HepG2 (cell line): ENCODE results near the gene SMIM22. TPM values are rescaled to one million over a fixed set of nuclear protein-coding genes. Genes with fewer than 3 reads are reported as not detected.

Experiments
- CEBPB ChIP-seq: IDR thresholded peaks from 2 replicates; pipeline ENCODE4 v1.6.1; 2011; ENCODE audit warnings: low read depth, low read length, improper control_type of control experiment, borderline replicate concordance
- HNF1B ChIP-seq: sonication (generic); formaldehyde crosslinking; IDR thresholded peaks from 2 replicates; pipeline ENCODE4 v1.5.1; 2020; ENCODE audit warnings: mild to moderate bottlenecking, moderate library complexity, missing genetic modification reagents
- MAF1 ChIP-seq: sonication (generic); formaldehyde crosslinking; IDR thresholded peaks from 2 replicates; pipeline ENCODE4 v1.5.0; 2020; ENCODE audit warnings: missing genetic modification reagents, borderline replicate concordance
- POGZ ChIP-seq: sonication (generic); formaldehyde crosslinking; IDR thresholded peaks from 2 replicates; pipeline ENCODE4 v1.4.0; 2020; ENCODE audit warnings: mild to moderate bottlenecking, missing genetic modification reagents
- PPARG ChIP-seq: conservative IDR thresholded peaks from 2 replicates; pipeline ENCODE4 v1.6.1; 2016; ENCODE audit warnings: missing biosample characterization, missing genetic modification reagents
- RXRA ChIP-seq: sonication (generic); formaldehyde crosslinking; IDR thresholded peaks from 2 replicates; pipeline ENCODE4 v1.5.1; 2020; ENCODE audit warnings: missing genetic modification reagents
- SMC3 ChIP-seq: IDR thresholded peaks from 2 replicates; pipeline ENCODE4 v1.6.1; 2011; ENCODE audit warnings: low read length, improper control_type of control experiment
- ZFP41 ChIP-seq: sonication (generic); formaldehyde crosslinking; IDR thresholded peaks from 2 replicates; pipeline ENCODE4 v1.4.0; 2020; ENCODE audit warnings: mild to moderate bottlenecking, missing genetic modification reagents, borderline replicate concordance
- ZNF101 ChIP-seq: sonication (generic); formaldehyde crosslinking; IDR thresholded peaks from 2 replicates; pipeline ENCODE4 v1.4.0; 2020; ENCODE audit warnings: mild to moderate bottlenecking, low read depth, missing genetic modification reagents, borderline replicate concordance
- ZNF629 ChIP-seq: sonication (generic); formaldehyde crosslinking; conservative IDR thresholded peaks from 2 replicates; pipeline ENCODE4 v1.5.0; 2020; ENCODE audit warnings: missing genetic modification reagents
- polyA plus RNA-seq, 8 experiments: library from polyadenylated mRNA; depleted of rRNA in 3 of 8; stranded (reverse) in 7 of 8; unstranded in 1 of 8; fragments of >200 nt; fragmentation: Illumina TruSeq in 4 of 8; extraction: Trizol in 4 of 8; gene quantifications; 2 replicates each; pipeline versions ENCODE4 v1.2.1 to v1.2.3, GENCODE V29; 2011 to 2016; ENCODE audit warnings: low read depth in 4 of 8, missing spikeins in 1 of 8, mixed read lengths in 1 of 8; ENCODE audit not compliant: insufficient read depth in 1 of 8
- total RNA-seq, 5 experiments: library from RNA; depleted of rRNA; stranded (reverse); fragments of >200 nt; fragmentation: Illumina TruSeq; extraction: Trizol; gene quantifications; 2 replicates each; pipeline ENCODE4 v1.2.3, GENCODE V29; 2016; ENCODE audit warnings: low read depth in 1 of 5
- TF ChIP-seq, protein P1 (sequence below): sonication (generic); formaldehyde crosslinking; IDR thresholded peaks from 2 replicates; pipeline ENCODE4 v1.4.0; 2020; ENCODE audit warnings: missing genetic modification reagents
- TF ChIP-seq, protein P2 (sequence below): sonication (generic); formaldehyde crosslinking; conservative IDR thresholded peaks from 2 replicates; pipeline ENCODE4 v1.4.0; 2020; ENCODE audit warnings: mild to moderate bottlenecking, missing genetic modification reagents, moderate library complexity
- TF ChIP-seq, protein P3 (sequence below): sonication (generic); formaldehyde crosslinking; IDR thresholded peaks from 2 replicates; pipeline ENCODE4 v1.9.0; 2021; ENCODE audit warnings: missing genetic modification reagents, borderline replicate concordance

The SMIM22 gene
- total and polyA plus RNA-seq, 2 of the 13 experiments (the other 11 are each of a cell fraction or from before 2014, with no cell fraction given): not detected

GRCh38 chr16:4802659-4803287 is 7.6 kb downstream of the SMIM22 start (continued):
- TF ChIP-seq SMC3 (no peak), ZNF629 (CRISPR knock-in tag) (no peak), ZNF101 (CRISPR knock-in tag) (no peak), POGZ (CRISPR knock-in tag) (no peak), HNF1B (CRISPR knock-in tag) (no peak), MAF1 (CRISPR knock-in tag) (no peak), CEBPB (no peak), PPARG (0 out of 2 replicates have a peak, but pooled peaks have one; percentile 31), RXRA (0 out of 2 replicates have a peak, but pooled peaks have one; percentile 34), ZFP41 (CRISPR knock-in tag) (no peak)
- TF ChIP-seq, protein P1, sequence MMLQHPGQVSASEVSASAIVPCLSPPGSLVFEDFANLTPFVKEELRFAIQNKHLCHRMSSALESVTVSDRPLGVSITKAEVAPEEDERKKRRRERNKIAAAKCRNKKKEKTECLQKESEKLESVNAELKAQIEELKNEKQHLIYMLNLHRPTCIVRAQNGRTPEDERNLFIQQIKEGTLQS (CRISPR knock-in tag): no peak
- TF ChIP-seq, protein P2, sequence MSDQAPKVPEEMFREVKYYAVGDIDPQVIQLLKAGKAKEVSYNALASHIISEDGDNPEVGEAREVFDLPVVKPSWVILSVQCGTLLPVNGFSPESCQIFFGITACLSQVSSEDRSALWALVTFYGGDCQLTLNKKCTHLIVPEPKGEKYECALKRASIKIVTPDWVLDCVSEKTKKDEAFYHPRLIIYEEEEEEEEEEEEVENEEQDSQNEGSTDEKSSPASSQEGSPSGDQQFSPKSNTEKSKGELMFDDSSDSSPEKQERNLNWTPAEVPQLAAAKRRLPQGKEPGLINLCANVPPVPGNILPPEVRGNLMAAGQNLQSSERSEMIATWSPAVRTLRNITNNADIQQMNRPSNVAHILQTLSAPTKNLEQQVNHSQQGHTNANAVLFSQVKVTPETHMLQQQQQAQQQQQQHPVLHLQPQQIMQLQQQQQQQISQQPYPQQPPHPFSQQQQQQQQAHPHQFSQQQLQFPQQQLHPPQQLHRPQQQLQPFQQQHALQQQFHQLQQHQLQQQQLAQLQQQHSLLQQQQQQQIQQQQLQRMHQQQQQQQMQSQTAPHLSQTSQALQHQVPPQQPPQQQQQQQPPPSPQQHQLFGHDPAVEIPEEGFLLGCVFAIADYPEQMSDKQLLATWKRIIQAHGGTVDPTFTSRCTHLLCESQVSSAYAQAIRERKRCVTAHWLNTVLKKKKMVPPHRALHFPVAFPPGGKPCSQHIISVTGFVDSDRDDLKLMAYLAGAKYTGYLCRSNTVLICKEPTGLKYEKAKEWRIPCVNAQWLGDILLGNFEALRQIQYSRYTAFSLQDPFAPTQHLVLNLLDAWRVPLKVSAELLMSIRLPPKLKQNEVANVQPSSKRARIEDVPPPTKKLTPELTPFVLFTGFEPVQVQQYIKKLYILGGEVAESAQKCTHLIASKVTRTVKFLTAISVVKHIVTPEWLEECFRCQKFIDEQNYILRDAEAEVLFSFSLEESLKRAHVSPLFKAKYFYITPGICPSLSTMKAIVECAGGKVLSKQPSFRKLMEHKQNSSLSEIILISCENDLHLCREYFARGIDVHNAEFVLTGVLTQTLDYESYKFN (CRISPR knock-in tag): no peak
- TF ChIP-seq, protein P3, sequence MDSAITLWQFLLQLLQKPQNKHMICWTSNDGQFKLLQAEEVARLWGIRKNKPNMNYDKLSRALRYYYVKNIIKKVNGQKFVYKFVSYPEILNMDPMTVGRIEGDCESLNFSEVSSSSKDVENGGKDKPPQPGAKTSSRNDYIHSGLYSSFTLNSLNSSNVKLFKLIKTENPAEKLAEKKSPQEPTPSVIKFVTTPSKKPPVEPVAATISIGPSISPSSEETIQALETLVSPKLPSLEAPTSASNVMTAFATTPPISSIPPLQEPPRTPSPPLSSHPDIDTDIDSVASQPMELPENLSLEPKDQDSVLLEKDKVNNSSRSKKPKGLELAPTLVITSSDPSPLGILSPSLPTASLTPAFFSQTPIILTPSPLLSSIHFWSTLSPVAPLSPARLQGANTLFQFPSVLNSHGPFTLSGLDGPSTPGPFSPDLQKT: no peak
